GM18511 (cell line): ENCODE results near the gene MACROH2A1.

Source experiments
- ATAC-seq: cut with Tn5 transposase; IDR thresholded peaks from one replicate; pipeline ENCODE4 v1.9.1; 2021; ENCODE audit warnings: mild to moderate bottlenecking, moderate library complexity; ENCODE audit not compliant: unreplicated experiment

Gene MACROH2A1

DNA sequence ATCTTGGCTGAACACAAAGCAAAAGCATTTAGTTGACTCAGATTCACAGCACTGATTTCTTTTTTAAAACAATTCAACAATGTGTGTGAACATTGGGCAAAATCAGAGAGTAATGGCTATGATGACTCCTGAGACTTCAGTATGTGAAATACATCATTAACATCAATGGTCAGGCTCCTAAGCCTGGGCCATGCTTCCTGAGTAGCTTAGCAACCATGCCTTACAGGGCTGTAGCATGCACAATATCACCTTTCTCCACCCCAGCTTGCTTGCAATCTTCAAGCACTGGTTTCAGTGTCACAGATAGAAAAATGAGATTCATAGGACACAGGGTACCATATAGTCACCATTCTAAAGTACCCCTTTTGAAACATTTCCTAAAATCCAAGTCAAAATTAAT is 41.3 kb downstream of the MACROH2A1 start:
- no peak for ATAC-seq

- no peak for ATAC-seq
These were observed 42.3 kb downstream of the MACROH2A1 start for GRCh38 chr5:135356522-135357318.

DNA sequence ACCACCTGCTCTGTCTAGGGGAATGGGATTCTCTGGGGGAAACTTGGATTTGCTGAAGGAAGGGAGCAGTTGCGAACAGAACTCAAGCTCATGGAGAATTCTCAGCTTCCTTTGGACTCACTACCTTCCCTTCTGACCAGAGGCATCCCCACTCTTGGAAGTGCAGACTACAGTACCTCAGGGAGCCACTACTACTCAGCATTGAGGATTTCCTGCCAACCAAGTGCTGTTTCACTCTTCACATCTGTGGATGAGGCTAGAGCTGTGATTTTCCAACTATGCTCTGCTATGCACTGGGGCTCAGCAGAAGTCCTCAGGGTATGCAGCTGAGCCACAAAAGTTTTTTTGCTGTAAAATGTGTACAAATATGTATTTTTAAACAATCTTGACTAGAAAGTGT is 43.9 kb downstream of the MACROH2A1 start:
- no peak for ATAC-seq

GRCh38 chr5:135353952-135354721 is 44.9 kb downstream of the MACROH2A1 start:
- ATAC-seq: no peak

- no peak for ATAC-seq
These were observed 48.5 kb downstream of the MACROH2A1 start for GRCh38 chr5:135350536-135350935.

- no peak for ATAC-seq
These were observed 49.1 kb downstream of the MACROH2A1 start for GRCh38 chr5:135349886-135350285.

DNA sequence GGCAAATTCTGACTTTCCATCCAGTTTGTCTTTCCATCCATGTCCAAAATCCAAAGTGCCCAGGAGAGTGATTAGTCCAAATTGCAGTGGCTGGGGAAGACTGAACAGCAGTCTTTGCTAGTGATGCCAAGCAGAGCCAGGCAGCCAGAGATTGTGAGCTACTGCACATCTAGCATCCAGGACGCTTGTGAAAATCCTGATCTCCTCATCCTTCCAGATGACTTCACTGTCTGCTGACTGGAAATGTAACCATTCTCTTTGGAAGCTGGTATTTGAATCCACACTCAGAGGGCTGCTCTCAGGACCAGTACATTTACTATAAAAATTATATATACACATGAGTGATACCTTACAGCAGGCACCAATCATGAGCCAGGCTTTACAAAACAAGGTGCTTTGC is 49.6 kb downstream of the MACROH2A1 start:
- ATAC-seq: no peak

DNA sequence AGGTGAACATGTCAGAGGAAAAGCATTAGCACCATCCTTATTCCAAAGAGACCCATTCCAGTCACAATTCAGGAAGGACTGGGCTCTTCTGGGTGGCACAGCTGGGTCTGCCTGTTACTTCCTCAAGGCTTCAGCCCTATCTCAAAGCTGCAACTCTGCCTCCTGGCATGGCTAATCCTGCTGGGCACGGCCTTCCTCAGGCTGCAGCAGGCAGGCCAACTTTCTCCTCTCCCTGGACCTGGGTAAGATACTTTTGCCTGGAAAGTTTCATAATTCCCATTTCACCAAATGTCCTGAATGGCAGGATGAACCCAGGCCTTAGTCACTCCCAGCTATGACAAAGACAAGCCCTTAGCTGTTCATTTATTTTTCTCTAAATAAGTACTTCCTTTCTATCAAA is 50.1 kb downstream of the MACROH2A1 start:
- ATAC-seq: no peak

DNA sequence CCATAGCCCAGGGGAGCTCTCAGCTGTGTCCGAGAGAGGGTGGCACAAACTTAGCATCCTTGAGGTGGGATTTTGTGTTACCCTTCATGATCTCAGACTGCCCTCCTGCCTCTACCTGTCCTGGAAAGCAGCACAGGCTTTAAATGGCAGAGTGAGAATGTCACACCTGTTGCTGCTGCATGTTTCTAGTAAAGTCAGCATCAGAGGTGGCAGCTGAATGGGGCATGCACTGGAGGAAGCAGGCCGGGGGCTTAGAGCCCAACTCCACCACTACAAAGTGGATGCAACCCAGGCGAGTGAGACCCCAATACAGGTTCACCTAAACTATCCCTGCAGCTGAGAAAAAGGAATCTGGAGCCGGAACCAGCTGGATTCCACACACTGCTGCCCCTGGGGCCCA is 51.6 kb downstream of the MACROH2A1 start:
- ATAC-seq: no peak

- peak; percentile 65 for ATAC-seq
These were observed 52.9 kb downstream of the MACROH2A1 start for GRCh38 chr5:135345956-135346731.

GRCh38 chr5:135344349-135344748 is 54.7 kb downstream of the MACROH2A1 start:
- no peak for ATAC-seq

GRCh38 chr5:135343413-135343812 is 55.6 kb downstream of the MACROH2A1 start:
- no peak for ATAC-seq

- ATAC-seq: no peak
These were observed 56.5 kb downstream of the MACROH2A1 start for GRCh38 chr5:135342551-135342875.

- no peak for ATAC-seq
These were observed 57.1 kb downstream of the MACROH2A1 start for GRCh38 chr5:135341696-135342550.

DNA sequence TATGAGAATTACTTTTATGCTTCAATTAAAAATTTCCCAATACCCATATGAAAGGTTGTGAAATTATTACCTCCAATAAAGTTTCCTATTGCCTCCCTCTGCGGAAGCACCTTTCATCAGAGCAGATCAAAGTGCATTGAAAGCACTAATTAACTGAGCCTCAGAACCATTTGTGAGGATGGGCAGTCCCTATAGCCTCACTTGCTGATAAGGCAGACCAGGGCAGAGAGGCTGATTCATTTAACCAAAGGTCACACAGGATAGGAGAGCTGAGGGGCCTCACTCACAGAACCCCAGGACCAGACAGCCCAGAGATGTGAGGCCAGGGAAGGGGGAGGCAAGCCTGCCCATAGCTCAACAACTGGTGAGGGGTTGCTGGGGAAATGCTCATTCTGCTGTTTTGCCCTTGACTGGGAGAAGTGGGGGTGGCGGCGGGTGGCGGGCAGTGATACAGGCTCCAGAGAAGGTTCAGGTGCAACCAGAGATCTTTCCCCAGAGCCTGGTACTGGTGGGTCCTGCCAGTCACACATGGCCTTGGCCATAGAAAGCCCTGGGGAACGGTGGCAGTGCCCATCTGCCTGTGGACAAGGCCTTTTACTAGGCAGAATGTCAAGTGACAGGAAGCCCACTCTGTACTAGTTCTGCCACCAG is 57.9 kb downstream of the MACROH2A1 start:
- no peak for ATAC-seq

GRCh38 chr5:135340568-135340967 is 58.5 kb downstream of the MACROH2A1 start:
- no peak for ATAC-seq

- no peak for ATAC-seq
These were observed 59.4 kb downstream of the MACROH2A1 start for GRCh38 chr5:135339623-135340022.

DNA sequence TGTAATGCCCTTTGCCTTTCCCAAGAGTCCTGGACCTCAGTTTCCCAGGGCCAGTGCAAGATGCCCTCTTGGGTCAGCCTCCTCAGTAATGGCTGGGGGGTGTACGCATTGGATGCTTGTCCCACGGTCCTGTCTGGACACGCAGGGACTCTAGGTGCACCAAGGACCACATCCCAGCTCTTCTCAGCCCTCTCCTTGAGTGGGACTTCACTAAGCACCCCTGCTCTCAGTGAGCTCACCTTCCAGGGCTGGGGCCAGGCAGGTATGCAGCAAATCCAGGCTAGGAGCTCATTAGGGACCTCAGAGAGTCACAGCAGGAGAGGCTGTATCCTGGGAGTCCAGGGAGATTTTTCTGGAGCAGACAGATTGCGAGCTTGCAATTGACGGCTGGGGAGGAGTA is 59.8 kb downstream of the MACROH2A1 start:
- no peak for ATAC-seq

DNA sequence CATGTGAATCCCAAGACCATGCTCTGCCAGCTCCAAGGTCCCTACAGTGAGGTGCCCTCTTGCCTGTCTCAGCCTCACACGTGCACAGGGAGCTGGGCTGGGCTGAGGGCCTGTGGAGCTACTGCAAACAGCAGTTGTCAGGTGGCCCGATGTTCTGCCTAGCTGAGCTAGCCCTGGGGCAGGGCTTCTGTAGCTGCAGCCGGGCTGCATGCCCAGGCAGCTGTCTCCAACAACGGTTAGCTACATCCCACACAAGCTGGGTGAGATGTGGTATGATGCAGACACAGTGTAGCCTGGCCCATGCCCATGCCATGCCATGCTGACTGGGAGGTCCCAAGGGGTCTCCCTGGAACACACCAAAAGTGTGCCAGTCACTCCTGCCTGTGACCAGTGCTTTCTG is 62.0 kb downstream of the MACROH2A1 start:
- ATAC-seq: no peak
